ENCODE results near the gene ZNF718.

DNA sequence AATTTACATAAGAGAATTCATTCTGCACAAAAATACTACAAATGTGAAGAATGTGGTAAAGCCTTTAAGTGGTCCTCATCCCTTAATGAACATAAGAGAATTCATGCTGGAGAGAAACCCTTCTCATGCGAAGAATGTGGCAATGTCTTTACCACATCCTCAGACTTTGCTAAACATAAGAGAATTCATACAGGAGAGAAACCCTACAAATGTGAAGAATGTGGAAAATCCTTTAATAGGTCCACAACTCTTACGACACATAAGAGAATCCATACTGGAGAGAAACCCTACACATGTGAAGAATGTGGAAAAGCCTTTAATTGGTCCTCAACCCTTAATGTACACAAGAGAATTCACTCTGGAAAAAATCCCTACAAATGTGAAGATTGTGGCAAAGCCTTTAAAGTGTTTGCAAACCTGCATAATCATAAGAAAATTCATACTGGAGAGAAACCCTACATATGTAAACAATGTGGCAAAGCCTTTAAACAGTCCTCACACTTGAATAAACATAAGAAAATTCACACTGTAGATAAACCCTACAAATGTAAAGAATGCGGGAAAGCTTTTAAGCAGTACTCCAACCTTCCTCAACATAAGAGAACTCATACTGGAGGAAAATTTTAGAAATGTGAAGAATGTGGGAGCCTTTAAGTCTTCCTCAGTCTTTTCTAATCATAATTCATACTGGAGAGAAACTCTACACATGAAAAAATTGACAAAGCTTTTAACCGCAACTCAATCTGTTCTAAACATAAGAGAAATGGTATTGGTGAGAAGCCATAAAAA, 37.4 kb downstream of the ZNF718 start:
- TF ChIP-seq, protein P1, sequence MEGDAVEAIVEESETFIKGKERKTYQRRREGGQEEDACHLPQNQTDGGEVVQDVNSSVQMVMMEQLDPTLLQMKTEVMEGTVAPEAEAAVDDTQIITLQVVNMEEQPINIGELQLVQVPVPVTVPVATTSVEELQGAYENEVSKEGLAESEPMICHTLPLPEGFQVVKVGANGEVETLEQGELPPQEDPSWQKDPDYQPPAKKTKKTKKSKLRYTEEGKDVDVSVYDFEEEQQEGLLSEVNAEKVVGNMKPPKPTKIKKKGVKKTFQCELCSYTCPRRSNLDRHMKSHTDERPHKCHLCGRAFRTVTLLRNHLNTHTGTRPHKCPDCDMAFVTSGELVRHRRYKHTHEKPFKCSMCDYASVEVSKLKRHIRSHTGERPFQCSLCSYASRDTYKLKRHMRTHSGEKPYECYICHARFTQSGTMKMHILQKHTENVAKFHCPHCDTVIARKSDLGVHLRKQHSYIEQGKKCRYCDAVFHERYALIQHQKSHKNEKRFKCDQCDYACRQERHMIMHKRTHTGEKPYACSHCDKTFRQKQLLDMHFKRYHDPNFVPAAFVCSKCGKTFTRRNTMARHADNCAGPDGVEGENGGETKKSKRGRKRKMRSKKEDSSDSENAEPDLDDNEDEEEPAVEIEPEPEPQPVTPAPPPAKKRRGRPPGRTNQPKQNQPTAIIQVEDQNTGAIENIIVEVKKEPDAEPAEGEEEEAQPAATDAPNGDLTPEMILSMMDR (IDR thresholded peaks at IDR 0.05) = no peak
- TF ChIP-seq POLR2A (IDR thresholded peaks at IDR 0.05) = no peak
